GM19239 (cell line): Measurements from ENCODE around the gene POLK.

Source experiments
- DNase-seq: peaks from one replicate; pipeline ENCODE4 v3.0.0; 2011; ENCODE audit warnings: low spot score; ENCODE audit not compliant: insufficient read length
- FAIRE-seq: peaks from 2 replicates; lab custom pipeline; 2011; peaks lifted over from hg19 to GRCh38; lab: Jason Lieb, UNC

The POLK gene

GRCh38 chr5:75637949-75638348, 126.3 kb downstream of the POLK start:
- DNase-seq (no peak), FAIRE-seq (no peak)

GRCh38 chr5:75639535-75640311, 128.0 kb downstream of the POLK start:
- FAIRE-seq: no peak
- DNase-seq: no peak

- FAIRE-seq (no peak), DNase-seq (no peak)
These were observed 128.7 kb downstream of the POLK start for GRCh38 chr5:75640395-75640794.

GRCh38 chr5:75640826-75641225, 129.1 kb downstream of the POLK start:
- FAIRE-seq: no peak
- DNase-seq: no peak

- DNase-seq: no peak
- no peak for FAIRE-seq
These were observed 137.0 kb downstream of the POLK start for GRCh38 chr5:75648712-75649111.
